GM18861 (cell line): ENCODE results near the gene SDK1.

Experiments
- ATAC-seq: cut with Tn5 transposase; IDR thresholded peaks from one replicate; pipeline ENCODE4 v1.9.1; 2021; ENCODE audit not compliant: unreplicated experiment

SDK1 gene

DNA sequence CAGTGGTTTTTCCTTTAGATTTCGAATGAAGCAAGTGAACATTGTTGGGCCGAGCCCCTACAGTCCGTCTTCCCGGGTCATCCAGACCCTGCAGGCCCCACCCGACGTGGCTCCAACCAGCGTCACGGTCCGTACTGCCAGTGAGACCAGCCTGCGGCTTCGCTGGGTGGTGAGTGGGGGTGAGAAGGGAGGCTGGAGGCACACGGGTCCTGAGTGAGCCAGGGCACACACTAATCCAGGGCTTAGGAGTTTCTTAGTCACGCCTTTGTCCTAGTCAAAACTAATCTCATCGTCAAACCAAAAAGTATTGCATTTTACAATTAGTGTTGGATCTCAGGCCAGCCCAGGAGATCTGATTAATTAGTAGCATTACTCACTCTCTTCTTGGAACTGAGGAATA is 812.2 kb downstream of the SDK1 start:
- no peak for ATAC-seq

- ATAC-seq, result no peak
These were observed 812.9 kb downstream of the SDK1 start for GRCh38 chr7:4113976-4114375.

DNA sequence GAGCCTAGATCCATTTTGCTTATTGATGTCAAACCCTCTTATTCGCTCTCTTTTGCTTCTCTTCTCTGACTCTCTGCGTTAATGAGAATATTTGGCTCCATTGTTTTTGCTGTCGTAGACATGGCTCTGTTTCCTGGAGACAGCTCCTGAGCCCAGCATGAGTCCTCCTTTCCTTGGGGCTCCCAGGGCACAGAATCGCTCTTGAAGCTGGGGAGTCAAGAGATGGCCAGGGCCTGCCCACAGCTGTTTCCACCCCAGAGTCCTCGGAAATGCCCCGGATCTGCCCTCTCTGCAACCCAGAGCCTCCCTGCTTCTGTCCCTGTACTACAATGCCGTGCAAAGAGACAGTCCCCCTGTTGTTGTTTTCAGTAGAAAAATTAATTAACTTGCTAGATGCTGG is 814.4 kb downstream of the SDK1 start:
- ATAC-seq, result no peak

DNA sequence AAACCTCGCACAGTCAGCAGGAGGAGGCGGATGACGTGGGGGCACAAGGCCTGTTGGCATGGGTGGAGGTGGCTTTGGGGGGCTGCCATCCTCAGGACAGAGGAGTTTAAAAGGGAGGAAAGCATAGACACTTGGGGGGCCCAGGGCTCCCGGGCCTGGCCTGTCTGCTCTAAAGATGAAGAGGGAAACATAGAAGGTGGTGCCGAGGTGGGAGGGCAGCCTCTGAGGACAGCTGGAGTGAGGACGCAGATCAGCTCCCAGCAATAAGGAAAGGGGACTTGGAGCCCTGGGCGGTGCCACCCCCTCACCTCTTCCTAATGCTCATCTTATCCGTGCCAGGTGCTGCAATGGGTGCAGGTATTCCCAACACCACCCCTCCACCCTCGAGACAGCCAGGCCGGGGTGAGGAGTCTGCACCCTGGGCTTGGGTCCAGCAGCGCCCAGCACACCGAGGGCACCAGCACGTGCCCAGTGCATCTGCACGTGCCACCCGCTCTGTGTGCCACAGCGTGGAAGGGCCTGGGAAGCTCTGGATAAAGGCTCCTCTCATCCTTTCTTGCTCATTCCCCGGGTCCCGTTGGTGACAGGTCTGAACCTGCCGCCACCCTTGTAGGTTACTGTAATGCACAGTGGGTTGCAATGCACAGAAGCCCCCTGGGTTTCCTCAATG is 815.0 kb downstream of the SDK1 start:
- no peak for ATAC-seq

DNA sequence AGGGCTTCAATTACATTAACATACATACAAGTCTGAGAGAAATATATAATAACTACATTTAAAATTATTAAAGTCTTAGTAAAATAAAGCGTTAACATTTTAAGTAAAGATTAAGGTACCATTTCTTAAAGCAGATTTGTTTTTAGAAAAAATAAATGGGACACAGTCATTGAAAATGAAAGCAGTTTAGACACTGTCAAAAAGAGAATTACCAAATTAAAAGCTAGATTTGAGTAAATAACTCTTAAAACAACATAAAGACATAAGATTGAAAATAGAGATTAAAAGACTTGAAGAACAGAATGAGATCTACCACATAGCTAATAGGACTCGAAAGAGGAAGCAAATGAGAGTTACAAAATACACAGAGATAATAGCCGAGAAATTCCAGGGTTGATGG is 818.8 kb downstream of the SDK1 start:
- no peak for ATAC-seq

DNA sequence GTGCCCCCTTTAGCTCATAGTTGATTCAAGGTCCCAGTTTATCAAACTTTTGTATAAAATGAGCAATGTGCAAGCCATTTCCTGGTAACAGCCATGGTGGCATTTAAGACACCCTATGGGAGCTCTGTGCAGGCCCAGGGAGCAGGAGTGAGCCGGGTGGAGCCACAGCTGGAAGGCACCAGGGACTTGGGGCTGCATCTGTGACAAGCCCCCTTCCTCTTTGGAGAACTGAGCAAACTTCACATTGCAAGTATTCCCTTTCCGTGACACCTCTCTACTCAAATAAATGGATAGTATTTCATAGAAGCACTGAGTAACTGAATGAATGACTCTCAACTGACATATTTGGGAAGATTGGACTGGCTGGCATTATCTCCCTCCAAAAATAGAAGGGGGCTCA is 822.3 kb downstream of the SDK1 start:
- ATAC-seq, result no peak

DNA sequence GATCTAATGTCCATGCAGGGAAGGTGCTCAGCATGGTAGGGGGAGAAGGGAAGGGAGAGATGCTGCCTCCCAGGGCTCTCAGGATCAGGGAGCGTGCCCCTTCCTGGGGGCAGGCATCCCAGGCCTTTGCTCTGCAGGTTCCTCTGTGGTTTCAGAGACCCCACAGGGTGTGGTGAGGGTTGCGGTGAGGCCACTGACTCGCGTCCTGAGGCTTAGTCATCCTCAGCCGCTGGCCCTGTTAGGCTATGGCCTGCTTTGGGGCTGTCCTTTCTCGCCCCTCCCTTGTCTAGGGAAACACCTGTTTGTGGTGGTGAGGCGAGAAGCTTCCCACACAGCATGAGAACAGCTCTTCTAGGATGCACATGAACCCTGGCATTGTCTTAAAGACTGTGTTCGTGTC is 822.8 kb downstream of the SDK1 start:
- no peak for ATAC-seq

GRCh38 chr7:4124556-4125477 is 823.8 kb downstream of the SDK1 start:
- no peak for ATAC-seq

- no peak for ATAC-seq
These were observed 827.0 kb downstream of the SDK1 start for GRCh38 chr7:4127909-4128560.

DNA sequence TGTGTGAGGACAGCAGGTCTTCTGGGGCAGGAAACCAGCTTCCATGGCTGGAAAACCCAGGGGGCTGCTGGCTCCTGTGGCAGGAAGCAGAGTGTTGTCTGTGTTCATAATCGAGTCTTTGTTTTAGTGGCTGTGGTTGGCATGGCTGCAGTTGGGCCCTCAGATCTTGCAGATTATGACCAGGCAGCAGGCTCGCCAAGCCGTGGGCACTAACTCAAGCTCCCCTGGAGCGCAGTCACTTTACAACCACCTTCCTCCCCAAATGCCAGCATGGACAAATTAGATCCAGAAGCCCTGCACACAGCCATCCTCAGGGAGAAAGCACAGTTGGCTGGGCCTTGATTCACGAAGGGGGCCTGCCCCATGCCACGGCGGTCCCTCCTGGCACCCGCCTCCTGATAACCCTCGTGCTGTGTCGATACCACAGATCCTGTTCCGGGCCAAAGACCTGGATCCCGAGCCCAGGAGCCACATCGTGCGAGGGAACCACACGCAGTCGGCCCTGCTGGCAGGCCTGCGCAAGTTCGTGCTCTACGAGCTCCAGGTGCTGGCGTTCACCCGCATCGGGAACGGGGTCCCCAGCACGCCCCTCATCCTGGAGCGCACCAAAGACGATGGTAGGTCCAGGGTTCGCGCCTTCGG is 828.5 kb downstream of the SDK1 start:
- no peak for ATAC-seq

DNA sequence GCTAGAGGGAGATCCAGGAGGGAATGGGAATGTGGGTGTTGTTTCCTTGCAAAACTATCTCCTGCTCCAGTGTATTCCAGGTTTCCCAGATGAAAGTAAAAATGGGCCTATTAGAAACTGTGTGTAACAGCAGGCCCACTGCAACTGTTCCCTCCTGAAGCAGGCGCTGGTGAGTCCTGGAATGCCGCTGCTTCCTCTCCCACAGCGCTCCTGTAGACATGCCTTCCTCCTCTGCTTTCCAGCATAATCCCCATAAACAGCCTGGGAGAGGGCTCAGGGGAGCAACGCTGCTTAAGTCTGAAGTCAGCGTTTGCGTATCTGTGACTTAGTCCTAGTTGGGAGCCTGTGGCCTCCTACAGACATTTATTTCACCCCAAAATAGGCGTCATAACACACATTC is 830.0 kb downstream of the SDK1 start:
- ATAC-seq, result no peak

GRCh38 chr7:4132221-4132620 is 831.2 kb downstream of the SDK1 start:
- no peak for ATAC-seq

GRCh38 chr7:4133491-4134044 is 832.5 kb downstream of the SDK1 start:
- no peak for ATAC-seq

GRCh38 chr7:4134204-4134603 is 833.2 kb downstream of the SDK1 start:
- ATAC-seq, result no peak

GRCh38 chr7:4134631-4135030 is 833.6 kb downstream of the SDK1 start:
- no peak for ATAC-seq

- no peak for ATAC-seq
These were observed 834.2 kb downstream of the SDK1 start for GRCh38 chr7:4135301-4135700.

DNA sequence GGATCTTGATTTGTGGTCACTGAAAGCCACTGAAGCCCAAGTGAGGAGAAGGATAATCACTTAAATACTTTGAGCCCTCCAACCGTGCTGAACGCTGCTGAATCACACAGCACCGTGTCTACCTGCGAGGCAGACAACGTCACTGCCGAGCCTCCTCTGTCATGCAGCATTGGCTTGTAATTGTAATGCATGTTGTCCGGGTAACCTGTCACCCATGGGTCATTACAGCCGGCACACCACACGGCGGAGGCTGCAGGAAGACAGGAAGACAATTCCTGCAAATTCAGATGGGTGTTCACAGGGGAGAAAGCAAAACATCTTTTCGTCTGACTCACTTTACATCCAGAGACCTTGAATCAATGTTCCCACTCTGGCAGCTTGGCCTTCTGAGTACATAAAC is 835.0 kb downstream of the SDK1 start:
- no peak for ATAC-seq

- ATAC-seq, result no peak
These were observed 835.6 kb downstream of the SDK1 start for GRCh38 chr7:4136501-4137110.

- ATAC-seq, result no peak
These were observed 836.5 kb downstream of the SDK1 start for GRCh38 chr7:4137552-4137951.

DNA sequence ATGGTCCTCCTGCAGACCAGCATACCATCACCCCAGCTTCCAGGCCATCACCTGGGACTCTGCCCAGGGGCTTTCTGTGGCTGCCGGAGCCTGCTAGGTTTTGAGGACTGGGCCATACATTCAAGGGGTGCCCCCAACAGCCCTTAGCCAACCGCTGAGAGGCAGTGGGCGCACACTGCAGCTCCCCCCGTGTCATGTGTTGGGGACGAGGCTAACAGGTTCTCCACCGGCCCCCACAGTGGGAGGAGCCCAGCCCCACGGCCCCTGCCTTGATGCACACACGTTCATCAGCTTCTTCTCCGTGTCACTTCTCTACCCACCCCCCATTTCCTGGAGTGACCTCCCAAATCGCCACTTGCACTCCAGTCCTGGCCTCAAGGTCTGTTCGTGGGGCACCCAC is 837.8 kb downstream of the SDK1 start:
- no peak for ATAC-seq
